Psoas muscle (tissue), 8 donors: ENCODE measurements around the gene DECR2. TPM values are rescaled to one million over a fixed set of nuclear protein-coding genes. Genes with fewer than 3 reads are reported as not detected.
A peak's percentile ranks its signal among the peaks of the same experiment; 100 is the strongest.

Experiments used
- ATAC-seq, 4 donors: fragments of 200-7000 bp; cut with Tn5 transposase; one replicate each; pipeline ENCODE4 v1.9.1; 2020; ENCODE audit warnings: moderate library complexity in 3 of 4, mild to moderate bottlenecking in 2 of 4
- DNase-seq, 2 donors: peaks; one replicate each; pipeline ENCODE4 v3.0.0-alpha.2; 2020
- H3K27ac ChIP-seq: fragments of 200-600 bp; one replicate; pipeline ENCODE4 v1.8.0; 2022
- H3K27me3 ChIP-seq, 3 donors: fragments of 200-600 bp in 1 of 3; one replicate each; pipeline versions ENCODE4 v1.6.1 to v1.8.0; 2013 to 2022; ENCODE audit warnings: low read length in 2 of 3, mild to moderate bottlenecking in 2 of 3, moderate library complexity in 1 of 3; ENCODE audit not compliant: insufficient read depth in 3 of 3
- H3K36me3 ChIP-seq, 2 donors: fragments of 200-600 bp in 1 of 2; one replicate each; pipeline versions ENCODE4 v1.6.1 to v1.8.0; 2013 to 2022; ENCODE audit warnings: low read depth in 1 of 2, mild to moderate bottlenecking in 1 of 2, moderate library complexity in 1 of 2; ENCODE audit not compliant: insufficient read depth in 1 of 2
- H3K4me1 ChIP-seq: fragments of 200-600 bp; one replicate; pipeline ENCODE4 v1.8.0; 2022
- H3K4me3 ChIP-seq: fragments of 200-600 bp; one replicate; pipeline ENCODE4 v1.8.0; 2022; ENCODE audit warnings: mild to moderate bottlenecking
- H3K9me3 ChIP-seq: fragments of 200-600 bp; one replicate; pipeline ENCODE4 v1.8.0; 2022
- WGBS, 3 donors: extraction: QIAGEN DNeasy Blood & Tissue Kit; methylation state at CpG; one replicate each; pipeline versions ENCODE4 v1.1.6 to v1.1.7; 2013; 5-methylcytosine and 5-hydroxymethylcytosine counted together
- intact Hi-C, 2 donors: fragments of 100-400 bp; cut with DNase I; formaldehyde crosslinking; loops; one replicate each; pipeline versions ENCODE4 v1.11.0 to v1.14.2; 2022
- polyA plus RNA-seq, 3 donors: library from polyadenylated mRNA; stranded (reverse); fragments of 200-250 nt; gene quantifications; one replicate each; pipeline ENCODE4 v1.2.3, GENCODE V29; 2013
- total RNA-seq, 4 donors: library from RNA; stranded (reverse); fragmentation: NEBNext Ultra II Directional in 2 of 4; extraction: Animal tissue kit (Norgen Biotek cat#: 25700) in 2 of 4; gene quantifications; one replicate each; pipeline versions ENCODE4 v1.2.1 to v1.2.4, GENCODE V29; 2021 to 2023
- TF ChIP-seq, protein P1 (sequence below): fragments of 200-600 bp; IDR thresholded peaks from one replicate; pipeline ENCODE4 v1.8.0; 2022; ENCODE audit warnings: antibody characterized with exemption
- donor health status: healthy with polysubstance abuse.
- donor health status: DM: no; HTN: no; CAD: no; lungs with moderate emphysema.
- donor health status: Bipolar disorder and iron deficiency.
- donor health status: healthy.
- donor health status: DM: yes; HTN: yes; CAD: no.
- donor health status: DM: no; HTN: no; CAD: no.
- donor health status: DM: no; HTN: no; CAD: no.
- donor health status: DM: yes; HTN: yes; CAD: no.

DECR2 gene
- total and polyA plus RNA-seq, 7 donors: 13.9 to 22.9 (median 18.1) TPM

DNA sequence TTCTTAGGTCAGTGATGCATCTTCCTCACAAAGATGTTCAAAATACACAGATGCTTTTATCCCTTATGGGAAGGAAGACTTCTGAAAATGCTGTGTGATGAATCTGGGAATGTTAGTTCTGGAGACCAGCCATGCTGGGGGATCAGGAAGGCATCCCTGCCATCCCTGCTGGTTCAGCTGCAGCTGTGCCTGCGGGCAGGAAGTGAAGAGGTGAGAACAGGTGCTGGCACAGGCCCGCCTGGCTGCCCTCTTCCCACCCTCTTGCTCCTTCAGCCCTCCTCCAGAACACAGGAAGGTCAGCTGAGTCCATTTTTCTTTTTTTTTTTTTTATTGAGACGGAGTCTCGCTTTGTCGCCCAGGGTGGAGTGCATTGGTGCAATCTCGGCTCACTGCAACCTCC is 38.9 kb downstream of the DECR2 start:
- Histone ChIP-seq H3K27ac (peak overlapping the region; percentile 70), H3K27me3 (no peaks in the 10 kb centered on the region), H3K4me1 (peaks cover 39% of the 10 kb centered on the region), H3K9me3 (no peaks in the 10 kb centered on the region), H3K36me3 (peaks cover 0 to 2% of the 10 kb centered on the region in 2 donors), H3K4me3 (no peak overlapping the region)
- TF ChIP-seq, protein P1, sequence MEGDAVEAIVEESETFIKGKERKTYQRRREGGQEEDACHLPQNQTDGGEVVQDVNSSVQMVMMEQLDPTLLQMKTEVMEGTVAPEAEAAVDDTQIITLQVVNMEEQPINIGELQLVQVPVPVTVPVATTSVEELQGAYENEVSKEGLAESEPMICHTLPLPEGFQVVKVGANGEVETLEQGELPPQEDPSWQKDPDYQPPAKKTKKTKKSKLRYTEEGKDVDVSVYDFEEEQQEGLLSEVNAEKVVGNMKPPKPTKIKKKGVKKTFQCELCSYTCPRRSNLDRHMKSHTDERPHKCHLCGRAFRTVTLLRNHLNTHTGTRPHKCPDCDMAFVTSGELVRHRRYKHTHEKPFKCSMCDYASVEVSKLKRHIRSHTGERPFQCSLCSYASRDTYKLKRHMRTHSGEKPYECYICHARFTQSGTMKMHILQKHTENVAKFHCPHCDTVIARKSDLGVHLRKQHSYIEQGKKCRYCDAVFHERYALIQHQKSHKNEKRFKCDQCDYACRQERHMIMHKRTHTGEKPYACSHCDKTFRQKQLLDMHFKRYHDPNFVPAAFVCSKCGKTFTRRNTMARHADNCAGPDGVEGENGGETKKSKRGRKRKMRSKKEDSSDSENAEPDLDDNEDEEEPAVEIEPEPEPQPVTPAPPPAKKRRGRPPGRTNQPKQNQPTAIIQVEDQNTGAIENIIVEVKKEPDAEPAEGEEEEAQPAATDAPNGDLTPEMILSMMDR: no peak
- peak; percentile 66 to 80 for DNase-seq
- peak; percentile 86 to 97 (median 95) for ATAC-seq
- intact Hi-C loops: no loop called here
- WGBS, 3 donors: 27 to 32% (median 31%) methylated on average over 5 to 6 of the region's 6 CpGs

DNA sequence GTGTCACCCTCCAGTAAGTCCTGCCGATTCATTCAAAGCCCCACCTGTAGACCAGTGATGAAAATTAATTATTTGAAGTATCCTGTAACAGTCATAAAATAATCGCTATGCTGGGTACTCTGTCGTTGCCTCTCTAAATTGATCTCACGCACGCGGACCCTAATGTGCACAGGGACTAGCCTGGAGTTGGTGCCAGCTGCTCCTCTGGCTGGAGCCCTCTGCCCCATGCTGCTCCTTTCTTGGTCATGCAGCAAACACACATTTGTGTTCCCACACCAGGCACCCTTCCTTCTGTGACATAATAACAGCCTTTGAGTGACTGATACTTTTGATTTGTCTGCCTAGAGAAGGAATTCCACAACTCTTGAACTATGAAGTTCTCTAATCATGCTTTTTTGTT is 39.8 kb downstream of the DECR2 start:
- no peaks in the 10 kb centered on the region for H3K9me3 ChIP-seq

DNA sequence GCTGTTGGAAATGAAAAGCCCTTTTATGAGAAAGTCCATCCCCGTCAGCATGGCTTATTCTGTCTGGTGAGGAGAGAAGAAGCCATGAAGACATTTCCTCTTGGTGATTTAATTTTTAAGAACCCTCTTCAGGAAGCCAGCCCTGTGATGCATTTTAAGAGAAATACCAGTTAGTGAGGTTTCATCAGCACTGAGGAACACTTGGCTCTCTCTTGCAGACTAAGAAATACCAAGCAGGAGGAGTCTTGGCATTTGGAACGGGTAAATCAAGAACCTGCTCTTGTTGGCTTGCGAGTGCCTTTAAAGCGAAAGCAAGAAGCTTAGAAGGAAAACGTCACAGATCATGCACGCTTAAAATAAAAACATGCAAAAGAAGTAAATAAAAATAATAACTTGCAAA is 41.3 kb downstream of the DECR2 start:
- WGBS, 3 donors: 47 to 71% (median 53%) methylated on average over 6 of the region's 6 CpGs
- ATAC-seq: peak in 3 of 4 donors; percentile 30 to 69 (median 49)

More for the DNA sequence above, 39.8 kb downstream of the DECR2 start:
- DNase-seq (no peak), ATAC-seq (peak in 2 of 4 donors; percentile 9)
- Histone ChIP-seq H3K36me3 (no peaks in the 10 kb centered on the region), H3K27ac (peak overlapping the region; percentile 70), H3K4me1 (peaks cover 39% of the 10 kb centered on the region), H3K27me3 (no peaks in the 10 kb centered on the region), H3K4me3 (no peak overlapping the region)
- intact Hi-C loops: no loop called here
- TF ChIP-seq, protein P1: no peak
- 63 to 83% (median 64%) methylated on average over 6 of the region's 6 CpGs for WGBS, 3 donors

DNA sequence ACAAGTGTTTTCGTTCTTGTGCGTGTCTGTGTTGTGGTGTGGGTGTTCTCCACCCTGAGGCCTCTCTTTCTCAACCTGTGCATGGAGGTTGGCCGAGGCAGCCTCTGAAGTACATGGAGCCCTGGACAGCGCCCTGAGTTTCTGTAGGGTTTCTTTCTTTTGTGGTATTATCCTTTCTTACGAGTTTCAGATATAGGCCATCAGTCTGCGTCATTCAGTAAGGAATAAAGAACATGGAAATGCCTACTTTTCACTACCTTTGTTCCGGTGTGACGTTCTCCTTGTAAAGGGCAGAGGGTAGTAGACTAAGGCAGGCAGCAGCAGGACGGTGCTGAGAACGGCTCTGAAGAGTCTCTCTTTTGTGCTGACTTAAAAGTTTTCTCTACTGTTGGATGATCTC is 42.3 kb downstream of the DECR2 start:
- Histone ChIP-seq H3K9me3 (no peaks in the 10 kb centered on the region), H3K27me3 (no peaks in the 10 kb centered on the region), H3K4me3 (no peak overlapping the region), H3K36me3 (no peaks in the 10 kb centered on the region), H3K4me1 (peaks cover 38% of the 10 kb centered on the region), H3K27ac (no peak overlapping the region)
- ATAC-seq (no peak), DNase-seq (no peak)
- WGBS, 3 donors: 86 to 92% (median 87%) methylated on average over 10 of the region's 10 CpGs
- TF ChIP-seq, protein P1: no peak
- intact Hi-C loops: no loop called here

More for the DNA sequence above, 41.3 kb downstream of the DECR2 start:
- Histone ChIP-seq H3K9me3 (no peaks in the 10 kb centered on the region), H3K27ac (peak overlapping the region; percentile 13), H3K4me3 (peak overlapping the region; percentile 23), H3K27me3 (no peaks in the 10 kb centered on the region), H3K4me1 (peaks cover 39% of the 10 kb centered on the region), H3K36me3 (no peaks in the 10 kb centered on the region)
- DNase-seq: no peak
- intact Hi-C loops: no loop called here
- TF ChIP-seq, protein P1: no peak

DNA sequence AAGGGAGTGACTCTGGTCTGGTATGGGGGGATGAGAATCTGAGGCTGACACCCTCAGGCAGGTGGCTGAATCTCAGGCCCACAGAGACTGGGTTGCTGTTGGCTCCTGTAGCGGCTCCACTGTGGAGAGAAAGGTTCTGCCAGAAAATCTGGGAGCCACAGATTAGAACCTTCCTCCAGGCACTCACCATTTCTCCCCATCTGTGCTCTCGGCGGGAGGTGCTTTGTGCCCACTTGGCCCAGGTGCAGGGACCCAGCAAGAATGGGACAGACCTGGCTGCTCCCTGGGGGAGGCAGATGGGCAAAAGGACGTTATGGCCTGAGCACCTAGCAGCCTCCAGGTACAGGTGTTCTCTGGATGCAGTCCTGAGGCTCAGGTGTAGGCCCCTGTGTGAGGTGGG is 43.9 kb downstream of the DECR2 start:
- H3K9me3 ChIP-seq: no peaks in the 10 kb centered on the region
- DNase-seq (no peak), ATAC-seq (no peak)
- H3K27ac ChIP-seq: no peak overlapping the region
- no peaks in the 10 kb centered on the region for H3K27me3 ChIP-seq
- H3K4me3 ChIP-seq: no peak overlapping the region
- WGBS, 3 donors: 64 to 85% (median 80%) methylated on average over 4 of the region's 4 CpGs
- TF ChIP-seq, protein P1: no peak
- H3K36me3 ChIP-seq: no peaks in the 10 kb centered on the region
- peaks cover 27% of the 10 kb centered on the region for H3K4me1 ChIP-seq
- intact Hi-C loops: no loop called here
